Measurements from ENCODE around the gene OTX2. TPM values are rescaled to one million over a fixed set of nuclear protein-coding genes. Genes with fewer than 3 reads are reported as not detected.
A peak's percentile ranks its signal among the peaks of the same experiment; 100 is the strongest.

OTX2 gene
- total RNA-seq, 1 experiment from 2014 or later, result 30.1 TPM

GRCh38 chr14:56808383-56809269 is 1.7 kb downstream of the OTX2 start (continued):
- peak; percentile 10; the same call in 1 of the 2 replicates for TF ChIP-seq PRDM15 (CRISPR knock-in tag; IDR thresholded peaks at IDR 0.05)
- no peak for TF ChIP-seq STAT6 (CRISPR knock-in tag; conservative IDR thresholded peaks at IDR 0.05; ENCODE audit: low read depth)
- no peak for TF ChIP-seq FOXK1 (CRISPR knock-in tag; IDR thresholded peaks at IDR 0.05)
- TF ChIP-seq ZNF138 (CRISPR knock-in tag; conservative IDR thresholded peaks at IDR 0.05), result no peak
- no peak for TF ChIP-seq CREB1 (CRISPR knock-in tag; IDR thresholded peaks at IDR 0.05)
- TF ChIP-seq ESRRA (CRISPR knock-in tag; IDR thresholded peaks at IDR 0.05; ENCODE audit: borderline replicate concordance), result 0 out of 2 replicates have a peak, but pooled peaks have one; percentile 24
- TF ChIP-seq FOXP4 (CRISPR knock-in tag; IDR thresholded peaks at IDR 0.05), result 0 out of 2 replicates have a peak, but pooled peaks have one; percentile 48
- no peak for TF ChIP-seq AFF4 (CRISPR knock-in tag; IDR thresholded peaks at IDR 0.05; ENCODE audit: borderline replicate concordance)
- no peak for TF ChIP-seq ATF2 (CRISPR knock-in tag; IDR thresholded peaks at IDR 0.05; ENCODE audit: borderline replicate concordance, low read depth)
- TF ChIP-seq ZBTB21 (CRISPR knock-in tag; IDR thresholded peaks at IDR 0.05; ENCODE audit: borderline replicate concordance), result no peak
- peak; percentile 22; the same call in 1 of the 2 replicates for TF ChIP-seq E2F5 (CRISPR knock-in tag; IDR thresholded peaks at IDR 0.05)
- TF ChIP-seq TP53 (CRISPR knock-in tag; IDR thresholded peaks at IDR 0.05), result no peak
- no peak for TF ChIP-seq ZNF532 (CRISPR knock-in tag; IDR thresholded peaks at IDR 0.05; ENCODE audit: borderline replicate concordance)

Measured in WTC11 (cell line).